HG02870 (cell line): Measurements from ENCODE around the gene ADAMTS12.

Experiments used
- ATAC-seq: cut with Tn5 transposase; IDR thresholded peaks from one replicate; pipeline ENCODE4 v1.9.1; 2021; ENCODE audit warnings: mild to moderate bottlenecking, moderate library complexity; ENCODE audit not compliant: unreplicated experiment

ADAMTS12 gene

GRCh38 chr5:33671700-33672291 lies 220.0 kb downstream of the ADAMTS12 start:
- no peak for ATAC-seq

- ATAC-seq: no peak
Measured at GRCh38 chr5:33662722-33663427, 228.9 kb downstream of the ADAMTS12 start.

GRCh38 chr5:33659526-33660169 lies 232.1 kb downstream of the ADAMTS12 start:
- no peak for ATAC-seq

- no peak for ATAC-seq
Measured at GRCh38 chr5:33657804-33658440, 233.9 kb downstream of the ADAMTS12 start.

GRCh38 chr5:33657176-33657575 lies 234.6 kb downstream of the ADAMTS12 start:
- no peak for ATAC-seq

- ATAC-seq: no peak
Measured at GRCh38 chr5:33650911-33651310, 240.9 kb downstream of the ADAMTS12 start.

GRCh38 chr5:33649549-33650482 lies 242.0 kb downstream of the ADAMTS12 start:
- ATAC-seq: no peak

- ATAC-seq: no peak
Measured at GRCh38 chr5:33641744-33642505, 249.9 kb downstream of the ADAMTS12 start.

- no peak for ATAC-seq
Measured at GRCh38 chr5:33639474-33639873, 252.3 kb downstream of the ADAMTS12 start.

- ATAC-seq: no peak
Measured at GRCh38 chr5:33637011-33637410, 254.8 kb downstream of the ADAMTS12 start.

GRCh38 chr5:33635582-33635981 lies 256.2 kb downstream of the ADAMTS12 start:
- no peak for ATAC-seq

- no peak for ATAC-seq
Measured at GRCh38 chr5:33633699-33634098, 258.1 kb downstream of the ADAMTS12 start.

GRCh38 chr5:33631786-33632185 lies 260.0 kb downstream of the ADAMTS12 start:
- ATAC-seq: peak; percentile 89

GRCh38 chr5:33631139-33631538 lies 260.7 kb downstream of the ADAMTS12 start:
- no peak for ATAC-seq

GRCh38 chr5:33629999-33630398 lies 261.8 kb downstream of the ADAMTS12 start:
- ATAC-seq: no peak

- ATAC-seq: no peak
Measured at GRCh38 chr5:33628796-33629195, 263.0 kb downstream of the ADAMTS12 start.

- ATAC-seq: no peak
Measured at GRCh38 chr5:33621514-33621913, 270.3 kb downstream of the ADAMTS12 start.

GRCh38 chr5:33614039-33614438 lies 277.8 kb downstream of the ADAMTS12 start:
- ATAC-seq: no peak

GRCh38 chr5:33612386-33612785 lies 279.4 kb downstream of the ADAMTS12 start:
- ATAC-seq: no peak

GRCh38 chr5:33611877-33612276 lies 279.9 kb downstream of the ADAMTS12 start:
- no peak for ATAC-seq
